ENCODE results near the gene ACY1. TPM values are rescaled to one million over a fixed set of nuclear protein-coding genes. Genes with fewer than 3 reads are reported as not detected.

Gene ACY1
- total RNA-seq, 1 experiment from 2014 or later, result 50.3 TPM

DNA sequence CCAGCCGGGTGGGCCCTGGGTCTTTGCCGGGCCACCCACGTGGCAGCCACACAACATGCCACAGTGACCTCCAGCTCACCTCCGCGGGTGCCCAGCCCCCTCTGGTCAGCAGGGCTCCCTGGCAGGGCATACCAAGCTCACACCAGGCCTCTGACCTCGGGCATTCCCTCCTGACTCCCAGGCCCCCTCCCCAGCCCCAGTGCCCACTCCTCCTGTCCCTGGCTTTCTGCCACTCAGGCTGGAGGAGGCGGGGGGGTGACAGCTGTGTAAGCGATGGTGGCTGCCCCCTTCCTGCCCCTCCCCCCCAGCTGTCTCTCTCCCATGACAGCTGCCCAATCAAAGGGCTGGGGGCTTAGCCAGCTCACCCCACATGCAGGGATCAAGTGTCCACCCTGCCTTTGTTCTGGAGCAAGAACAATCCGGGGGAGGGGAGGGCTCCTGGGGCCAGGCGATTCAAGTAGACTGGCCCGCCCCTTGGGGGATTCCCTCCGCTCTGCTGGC lies 19.3 kb upstream of the ACY1 start:
- Histone ChIP-seq H3K36me3 (ENCODE audit: control insufficient read depth, insufficient read depth, low read length) (no peaks in the 10 kb centered on the region), H3K4me3 (ENCODE audit: low read depth in 2 of 2, low read length in 2 of 2) (no peak overlapping the region), H3K9me3 (ENCODE audit: control insufficient read depth, insufficient read depth, low read depth, low read length) (no peaks in the 10 kb centered on the region), H3K27ac (ENCODE audit: low read length) (no peak overlapping the region), H3K4me1 (ENCODE audit: control insufficient read depth, insufficient read depth, low read length) (peaks cover 5% of the 10 kb centered on the region), H3K27me3 (ENCODE audit: control insufficient read depth, insufficient read depth, low read length) (no peaks in the 10 kb centered on the region)
- ChIA-PET POLR2A (no interaction called here), CTCF (no interaction called here)
- TF ChIP-seq POLR2AphosphoS5 (IDR thresholded peaks at IDR 0.05; ENCODE audit: low read depth, low read length) (no peak), TCF7L2 (IDR thresholded peaks at IDR 0.05; ENCODE audit: low read depth, low read length) (no peak), SIN3A (IDR thresholded peaks at IDR 0.05; ENCODE audit: borderline replicate concordance, insufficient read depth, low read depth, low read length) (no peak)
- TF ChIP-seq, protein P1, sequence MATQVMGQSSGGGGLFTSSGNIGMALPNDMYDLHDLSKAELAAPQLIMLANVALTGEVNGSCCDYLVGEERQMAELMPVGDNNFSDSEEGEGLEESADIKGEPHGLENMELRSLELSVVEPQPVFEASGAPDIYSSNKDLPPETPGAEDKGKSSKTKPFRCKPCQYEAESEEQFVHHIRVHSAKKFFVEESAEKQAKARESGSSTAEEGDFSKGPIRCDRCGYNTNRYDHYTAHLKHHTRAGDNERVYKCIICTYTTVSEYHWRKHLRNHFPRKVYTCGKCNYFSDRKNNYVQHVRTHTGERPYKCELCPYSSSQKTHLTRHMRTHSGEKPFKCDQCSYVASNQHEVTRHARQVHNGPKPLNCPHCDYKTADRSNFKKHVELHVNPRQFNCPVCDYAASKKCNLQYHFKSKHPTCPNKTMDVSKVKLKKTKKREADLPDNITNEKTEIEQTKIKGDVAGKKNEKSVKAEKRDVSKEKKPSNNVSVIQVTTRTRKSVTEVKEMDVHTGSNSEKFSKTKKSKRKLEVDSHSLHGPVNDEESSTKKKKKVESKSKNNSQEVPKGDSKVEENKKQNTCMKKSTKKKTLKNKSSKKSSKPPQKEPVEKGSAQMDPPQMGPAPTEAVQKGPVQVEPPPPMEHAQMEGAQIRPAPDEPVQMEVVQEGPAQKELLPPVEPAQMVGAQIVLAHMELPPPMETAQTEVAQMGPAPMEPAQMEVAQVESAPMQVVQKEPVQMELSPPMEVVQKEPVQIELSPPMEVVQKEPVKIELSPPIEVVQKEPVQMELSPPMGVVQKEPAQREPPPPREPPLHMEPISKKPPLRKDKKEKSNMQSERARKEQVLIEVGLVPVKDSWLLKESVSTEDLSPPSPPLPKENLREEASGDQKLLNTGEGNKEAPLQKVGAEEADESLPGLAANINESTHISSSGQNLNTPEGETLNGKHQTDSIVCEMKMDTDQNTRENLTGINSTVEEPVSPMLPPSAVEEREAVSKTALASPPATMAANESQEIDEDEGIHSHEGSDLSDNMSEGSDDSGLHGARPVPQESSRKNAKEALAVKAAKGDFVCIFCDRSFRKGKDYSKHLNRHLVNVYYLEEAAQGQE (IDR thresholded peaks at IDR 0.05; ENCODE audit: insufficient read depth in 1 of 2, low read depth in 2 of 2, low read length in 1 of 2), result no peak
- TF ChIP-seq, protein P2, sequence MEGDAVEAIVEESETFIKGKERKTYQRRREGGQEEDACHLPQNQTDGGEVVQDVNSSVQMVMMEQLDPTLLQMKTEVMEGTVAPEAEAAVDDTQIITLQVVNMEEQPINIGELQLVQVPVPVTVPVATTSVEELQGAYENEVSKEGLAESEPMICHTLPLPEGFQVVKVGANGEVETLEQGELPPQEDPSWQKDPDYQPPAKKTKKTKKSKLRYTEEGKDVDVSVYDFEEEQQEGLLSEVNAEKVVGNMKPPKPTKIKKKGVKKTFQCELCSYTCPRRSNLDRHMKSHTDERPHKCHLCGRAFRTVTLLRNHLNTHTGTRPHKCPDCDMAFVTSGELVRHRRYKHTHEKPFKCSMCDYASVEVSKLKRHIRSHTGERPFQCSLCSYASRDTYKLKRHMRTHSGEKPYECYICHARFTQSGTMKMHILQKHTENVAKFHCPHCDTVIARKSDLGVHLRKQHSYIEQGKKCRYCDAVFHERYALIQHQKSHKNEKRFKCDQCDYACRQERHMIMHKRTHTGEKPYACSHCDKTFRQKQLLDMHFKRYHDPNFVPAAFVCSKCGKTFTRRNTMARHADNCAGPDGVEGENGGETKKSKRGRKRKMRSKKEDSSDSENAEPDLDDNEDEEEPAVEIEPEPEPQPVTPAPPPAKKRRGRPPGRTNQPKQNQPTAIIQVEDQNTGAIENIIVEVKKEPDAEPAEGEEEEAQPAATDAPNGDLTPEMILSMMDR (IDR thresholded peaks at IDR 0.05), result no peak
- intact Hi-C loops (cut with micrococcal nuclease; ENCODE audit: unreplicated experiment), result no loop called here
- ATAC-seq (no peak), DNase-seq (ENCODE audit: low read depth, low spot score) (no peak)
- BruUV-seq (replicated peaks), result no TSS peak
- in situ Hi-C loops (cut with HindIII; ENCODE audit: low pct_unique_long_range_greater_than_20kb, low sequenced_read_pairs), result no loop called here

DNA sequence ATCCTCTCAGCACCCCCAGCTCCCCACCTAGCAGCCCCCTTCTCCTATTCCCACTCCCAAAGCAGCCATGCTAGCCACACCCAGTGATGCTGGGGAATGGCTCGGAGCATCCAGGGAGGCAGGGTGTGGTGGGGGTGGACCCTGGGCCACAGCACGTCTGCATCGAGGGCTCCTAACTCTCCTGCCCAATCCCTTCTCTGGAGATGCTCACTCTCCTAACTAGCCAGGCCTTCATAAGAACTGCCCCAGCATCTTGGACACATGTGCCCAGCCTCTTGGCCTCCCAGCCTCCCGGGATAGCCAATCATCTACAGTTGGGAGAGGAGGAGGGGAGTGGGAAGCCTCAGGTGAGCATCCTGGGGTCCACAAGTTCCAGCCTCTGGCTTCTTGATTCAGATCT lies 18.8 kb upstream of the ACY1 start:
- H3K27ac ChIP-seq (ENCODE audit: low read length), result no peak overlapping the region
- no peak for DNase-seq (ENCODE audit: low read depth, low spot score)
- in situ Hi-C loops (cut with HindIII; ENCODE audit: low pct_unique_long_range_greater_than_20kb, low sequenced_read_pairs) (no loop called here), intact Hi-C loops (cut with micrococcal nuclease; ENCODE audit: unreplicated experiment) (no loop called here)
- H3K4me1 ChIP-seq (ENCODE audit: control insufficient read depth, insufficient read depth, low read length), result peaks cover 5% of the 10 kb centered on the region
- ChIA-PET CTCF (no interaction called here), POLR2A (no interaction called here)
- no peak overlapping the region for H3K4me3 ChIP-seq (ENCODE audit: low read depth in 2 of 2, low read length in 2 of 2)
- no TSS peak for BruUV-seq (replicated peaks)
- ATAC-seq, result no peak
- no peaks in the 10 kb centered on the region for H3K9me3 ChIP-seq (ENCODE audit: control insufficient read depth, insufficient read depth, low read depth, low read length)
- TF ChIP-seq POLR2AphosphoS5 (IDR thresholded peaks at IDR 0.05; ENCODE audit: low read depth, low read length) (no peak), SIN3A (IDR thresholded peaks at IDR 0.05; ENCODE audit: borderline replicate concordance, insufficient read depth, low read depth, low read length) (no peak), TCF7L2 (IDR thresholded peaks at IDR 0.05; ENCODE audit: low read depth, low read length) (no peak)
- TF ChIP-seq, protein P2 (IDR thresholded peaks at IDR 0.05), result no peak
- TF ChIP-seq, protein P1 (IDR thresholded peaks at IDR 0.05; ENCODE audit: insufficient read depth in 1 of 2, low read depth in 2 of 2, low read length in 1 of 2), result no peak
- no peaks in the 10 kb centered on the region for H3K36me3 ChIP-seq (ENCODE audit: control insufficient read depth, insufficient read depth, low read length)
- no peaks in the 10 kb centered on the region for H3K27me3 ChIP-seq (ENCODE audit: control insufficient read depth, insufficient read depth, low read length)

All from Panc1 (cell line).